GM12892 (cell line): ENCODE measurements around the gene NFE2L2.

ENCODE experiments used
- POLR2A ChIP-seq: IDR thresholded peaks from 2 replicates; pipeline ENCODE4 v1.6.1; 2011; ENCODE audit warnings: low read depth, low read length, control low read depth
- POLR2AphosphoS5 ChIP-seq: IDR thresholded peaks from 2 replicates; pipeline ENCODE4 v1.6.1; 2011; ENCODE audit warnings: low read depth, low read length, control low read depth

GRCh38 chr2:177264209-177264692, 276 bp downstream of the NFE2L2 start:
- no peak for TF ChIP-seq POLR2A
- no peak for TF ChIP-seq POLR2AphosphoS5
